ENCODE measurements around the gene RPS27.
"Not testable (repeated sequence)": the region's sequence is repeated elsewhere in the genome, so short reads cannot be mapped to it uniquely, and the experiment has no call there.

The RPS27 gene

GRCh38 chr1:153987621-153988020, 2.9 kb upstream of the RPS27 start:
- DNase-seq = no peak

- no peak for DNase-seq
Observed at GRCh38 chr1:153991151-153991630, 629 bp downstream of the RPS27 start.

GRCh38 chr1:153991806-153992205, 1.2 kb downstream of the RPS27 start:
- no peak for DNase-seq

- DNase-seq = no peak
Observed at GRCh38 chr1:153995202-153995601, 4.6 kb downstream of the RPS27 start.

GRCh38 chr1:153995640-153996039, 5.1 kb downstream of the RPS27 start:
- DNase-seq = no peak

GRCh38 chr1:153996882-153997281, 6.3 kb downstream of the RPS27 start:
- DNase-seq = not testable (repeated sequence)

- no peak for DNase-seq
Observed at GRCh38 chr1:154000420-154000819, 9.9 kb downstream of the RPS27 start.

- DNase-seq = no peak
Observed at GRCh38 chr1:154006136-154006535, 15.6 kb downstream of the RPS27 start.

GRCh38 chr1:154012129-154012528, 21.6 kb downstream of the RPS27 start:
- no peak for DNase-seq

- DNase-seq = not testable (repeated sequence)
Observed at GRCh38 chr1:154012543-154012942, 22.0 kb downstream of the RPS27 start.

GRCh38 chr1:154014154-154014907, 23.8 kb downstream of the RPS27 start:
- DNase-seq = no peak

GRCh38 chr1:154019269-154019668, 28.7 kb downstream of the RPS27 start:
- no peak for DNase-seq

- DNase-seq = no peak
Observed at GRCh38 chr1:154019940-154020339, 29.4 kb downstream of the RPS27 start.

- DNase-seq = not testable (repeated sequence)
Observed at GRCh38 chr1:154033697-154034096, 43.1 kb downstream of the RPS27 start.
